CD4-positive, alpha-beta T cell (primary cell): ENCODE data around the gene TSPAN18. TPM values are rescaled to one million over a fixed set of nuclear protein-coding genes. Genes with fewer than 3 reads are reported as not detected.

Source experiments
- ATAC-seq: fragments of 200-7000 bp; cut with Tn5 transposase; one replicate; pipeline ENCODE4 v1.10.0; 2022; ENCODE audit warnings: mild to moderate bottlenecking; ENCODE audit not compliant: poor library complexity
- CTCF ChIA-PET: fragments of 350-600 bp; sonication (Branson Sonifier 250); formaldehyde crosslinking; loops from one replicate; lab custom pipeline; 2021; ENCODE audit warnings: antibody characterized with exemption, inconsistent platforms; lab: Charles Lee
- POLR2A ChIA-PET: fragments of 350-600 bp; sonication (Branson Sonifier 250); formaldehyde crosslinking; loops from one replicate; lab custom pipeline; 2021; ENCODE audit warnings: antibody characterized with exemption, inconsistent platforms; lab: Charles Lee
- DNase-seq, 14 experiments: peaks; one replicate each; pipeline ENCODE4 v3.0.0-alpha.2; 2013 to 2020; ENCODE audit warnings: mixed read lengths in 2 of 14
- H3K27ac ChIP-seq, 2 donors: one replicate each; pipeline versions ENCODE4 v1.5.1 to v1.7.0; 2013; ENCODE audit warnings: low read length in 2 of 2, low read depth in 1 of 2, mild to moderate bottlenecking in 1 of 2
- H3K27me3 ChIP-seq, 2 experiments: 1 replicate in 1 of 2; 2 replicates in 1 of 2; pipeline versions ENCODE4 v1.6.1 to v1.7.0; 2013; ENCODE audit warnings: low read length in 2 of 2, control low read depth in 1 of 2, mild to moderate bottlenecking in 1 of 2, moderate library complexity in 1 of 2; ENCODE audit not compliant: insufficient read depth in 2 of 2, control insufficient read depth in 1 of 2
- H3K36me3 ChIP-seq: one replicate; pipeline ENCODE4 v1.6.1; 2013; ENCODE audit warnings: low read length, control low read depth; ENCODE audit not compliant: insufficient read depth
- H3K4me1 ChIP-seq: one replicate; pipeline ENCODE4 v1.6.1; 2013; ENCODE audit warnings: low read length, control low read depth; ENCODE audit not compliant: insufficient read depth
- H3K4me3 ChIP-seq: one replicate; pipeline ENCODE4 v1.5.1; 2013; ENCODE audit warnings: mild to moderate bottlenecking, low read length, moderate library complexity
- H3K9me3 ChIP-seq, 2 experiments: 1 replicate in 1 of 2; 2 replicates in 1 of 2; pipeline versions ENCODE4 v1.6.1 to v1.7.0; 2013; ENCODE audit warnings: low read length in 2 of 2, mild to moderate bottlenecking in 2 of 2, control low read depth in 1 of 2, moderate library complexity in 1 of 2; ENCODE audit not compliant: control insufficient read depth in 1 of 2, insufficient read depth in 1 of 2
- H3K27ac Mint-ChIP-seq: one replicate; pipeline ENCODE4 v1.8.0; 2020; ENCODE audit warnings: mixed read lengths
- H3K27me3 Mint-ChIP-seq: one replicate; pipeline ENCODE4 v1.8.0; 2021; ENCODE audit warnings: mixed read lengths
- H3K36me3 Mint-ChIP-seq: one replicate; pipeline ENCODE4 v1.8.0; 2021; ENCODE audit warnings: low read depth, mixed read lengths
- H3K4me1 Mint-ChIP-seq: one replicate; pipeline ENCODE4 v1.8.0; 2021; ENCODE audit warnings: low read depth, mixed read lengths
- H3K4me3 Mint-ChIP-seq: one replicate; pipeline ENCODE4 v1.8.0; 2020; ENCODE audit warnings: mild to moderate bottlenecking, mixed read lengths
- H3K9me3 Mint-ChIP-seq: one replicate; pipeline ENCODE4 v1.8.0; 2020; ENCODE audit warnings: mixed read lengths
- intact Hi-C, 2 experiments: fragments of 100-400 bp; cut with DNase I in 1 of 2; cut with micrococcal nuclease in 1 of 2; formaldehyde crosslinking; loops; one replicate each; pipeline versions ENCODE4 v1.15.1 to v1.9.0; 2023 to 2025; cut with DNase I, micrococcal nuclease
- total RNA-seq, 174 experiments: library from RNA in 2 of 174; stranded (reverse) in 2 of 174; gene quantifications; one replicate each; pipeline ENCODE4 v1.2.3 and lab custom pipeline; 2021 to 2026
- TF ChIP-seq, protein P1 (sequence below): fragments of 200-600 bp; IDR thresholded peaks from one replicate; pipeline ENCODE4 v1.8.0; 2022; ENCODE audit warnings: antibody characterized with exemption, mild to moderate bottlenecking

TSPAN18 gene
- total RNA-seq, 2 experiments from 2014 or later = 23.0 to 25.3 TPM

DNA sequence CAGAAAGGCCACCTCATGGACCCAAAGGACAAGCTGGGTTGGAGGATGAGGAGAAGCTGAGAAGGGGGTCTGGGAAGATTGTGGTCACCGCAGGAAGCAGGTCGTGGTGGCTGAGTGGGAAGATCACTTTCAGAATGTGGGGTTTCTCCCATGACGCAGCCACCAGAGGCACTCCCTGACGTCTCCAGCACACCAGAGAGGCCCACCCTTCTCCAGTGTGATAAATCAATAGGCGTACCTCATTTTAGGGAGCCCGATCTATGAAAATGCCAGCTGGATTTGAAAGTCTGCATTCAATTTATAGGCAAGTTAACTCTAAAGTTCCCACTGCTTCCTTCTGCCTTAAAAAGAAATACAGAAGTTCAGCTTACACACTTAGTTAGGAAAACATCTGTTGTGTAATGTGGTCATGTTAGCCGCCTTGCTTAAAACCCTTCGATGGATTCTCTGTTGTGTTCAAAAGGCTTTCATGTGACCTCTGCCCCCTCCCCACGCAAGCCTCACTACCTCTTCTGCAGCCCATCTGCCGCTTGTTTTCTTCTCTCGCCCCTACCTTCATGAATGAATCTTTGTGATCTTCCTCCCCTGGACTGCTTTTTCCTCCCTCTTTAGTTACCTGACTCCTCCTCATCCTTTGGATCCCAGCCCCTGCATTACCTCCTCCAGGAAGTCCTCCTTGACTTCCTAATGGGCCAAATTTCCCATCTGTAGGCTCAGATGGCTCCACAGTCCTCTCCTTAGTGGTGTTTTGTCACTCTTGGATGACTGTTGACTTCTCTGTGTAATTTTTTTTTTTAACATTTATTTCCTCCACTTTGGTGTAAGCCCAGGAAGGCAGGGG is 10.7 kb downstream of the TSPAN18 start:
- CTCF ChIA-PET = no interaction called here
- Histone ChIP-seq H3K9me3 (no peaks in the 10 kb centered on the region), H3K36me3 (peaks cover 15% of the 10 kb centered on the region), H3K4me1 (peaks cover 39% of the 10 kb centered on the region), H3K27ac (no peak overlapping the region), H3K27me3 (no peaks in the 10 kb centered on the region), H3K4me3 (no peak overlapping the region)
- POLR2A ChIA-PET = no interaction called here
- intact Hi-C loops = no loop called here
- H3K36me3 Mint-ChIP-seq = no peaks in the 10 kb centered on the region
- no peak for DNase-seq
- H3K4me3 Mint-ChIP-seq = no peak overlapping the region
- H3K27me3 Mint-ChIP-seq = no peaks in the 10 kb centered on the region
- H3K27ac Mint-ChIP-seq = no peak overlapping the region
- ATAC-seq = no peak
- H3K4me1 Mint-ChIP-seq = peaks cover 12% of the 10 kb centered on the region
- TF ChIP-seq, protein P1, sequence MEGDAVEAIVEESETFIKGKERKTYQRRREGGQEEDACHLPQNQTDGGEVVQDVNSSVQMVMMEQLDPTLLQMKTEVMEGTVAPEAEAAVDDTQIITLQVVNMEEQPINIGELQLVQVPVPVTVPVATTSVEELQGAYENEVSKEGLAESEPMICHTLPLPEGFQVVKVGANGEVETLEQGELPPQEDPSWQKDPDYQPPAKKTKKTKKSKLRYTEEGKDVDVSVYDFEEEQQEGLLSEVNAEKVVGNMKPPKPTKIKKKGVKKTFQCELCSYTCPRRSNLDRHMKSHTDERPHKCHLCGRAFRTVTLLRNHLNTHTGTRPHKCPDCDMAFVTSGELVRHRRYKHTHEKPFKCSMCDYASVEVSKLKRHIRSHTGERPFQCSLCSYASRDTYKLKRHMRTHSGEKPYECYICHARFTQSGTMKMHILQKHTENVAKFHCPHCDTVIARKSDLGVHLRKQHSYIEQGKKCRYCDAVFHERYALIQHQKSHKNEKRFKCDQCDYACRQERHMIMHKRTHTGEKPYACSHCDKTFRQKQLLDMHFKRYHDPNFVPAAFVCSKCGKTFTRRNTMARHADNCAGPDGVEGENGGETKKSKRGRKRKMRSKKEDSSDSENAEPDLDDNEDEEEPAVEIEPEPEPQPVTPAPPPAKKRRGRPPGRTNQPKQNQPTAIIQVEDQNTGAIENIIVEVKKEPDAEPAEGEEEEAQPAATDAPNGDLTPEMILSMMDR = no peak
- no peaks in the 10 kb centered on the region for H3K9me3 Mint-ChIP-seq

DNA sequence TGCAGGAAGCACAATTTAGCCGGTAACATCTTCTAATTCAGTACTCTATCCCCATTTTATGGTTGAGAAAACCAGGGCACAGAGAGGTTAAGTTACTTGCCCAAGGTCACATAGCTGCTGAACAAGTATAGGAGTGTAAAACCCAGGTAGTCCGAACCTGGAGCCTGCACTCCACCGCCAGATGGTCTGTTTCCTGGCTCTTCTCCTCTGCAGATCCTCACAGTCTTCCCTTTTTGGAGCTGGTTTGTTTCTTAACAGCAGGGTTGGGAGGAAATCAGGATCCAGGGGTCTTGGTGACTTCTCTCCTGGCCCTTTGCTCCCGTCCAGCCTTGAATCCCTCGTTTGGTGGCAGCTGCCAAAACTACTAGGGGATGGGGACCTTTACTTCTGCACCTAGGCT is 12.0 kb downstream of the TSPAN18 start:
- POLR2A ChIA-PET = no interaction called here
- Histone ChIP-seq H3K4me1 (peaks cover 47% of the 10 kb centered on the region), H3K36me3 (peaks cover 15% of the 10 kb centered on the region), H3K4me3 (no peak overlapping the region), H3K27me3 (no peaks in the 10 kb centered on the region), H3K27ac (no peak overlapping the region), H3K9me3 (no peaks in the 10 kb centered on the region)
- Mint-ChIP-seq H3K27me3 (no peaks in the 10 kb centered on the region), H3K36me3 (no peaks in the 10 kb centered on the region), H3K4me1 (peaks cover 5% of the 10 kb centered on the region), H3K27ac (no peak overlapping the region), H3K9me3 (no peaks in the 10 kb centered on the region), H3K4me3 (no peak overlapping the region)
- intact Hi-C loops = no loop called here
- DNase-seq = no peak
- ATAC-seq = no peak
- CTCF ChIA-PET = no interaction called here
- TF ChIP-seq, protein P1 = no peak

DNA sequence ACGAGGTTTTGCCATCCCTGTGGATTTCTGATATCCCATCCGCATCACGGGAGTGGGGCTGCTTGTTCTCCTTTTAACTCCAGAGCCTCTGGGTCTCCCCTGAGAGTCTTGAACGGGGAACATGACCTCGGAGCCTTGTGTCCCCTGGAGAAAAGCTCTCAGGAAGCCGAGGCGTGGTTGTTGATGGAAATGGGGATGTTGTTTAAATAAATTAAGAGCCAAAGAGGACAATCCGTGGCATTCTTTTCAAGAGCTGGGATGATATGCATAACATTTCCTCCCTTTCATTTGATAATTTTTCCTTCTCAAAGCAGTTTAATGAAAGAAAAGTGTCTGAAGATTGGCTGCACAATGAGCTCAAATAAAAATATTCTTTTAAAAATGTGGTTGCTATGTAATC is 14.2 kb downstream of the TSPAN18 start:
- Histone ChIP-seq H3K4me1 (peaks cover 51% of the 10 kb centered on the region), H3K4me3 (no peak overlapping the region), H3K9me3 (no peaks in the 10 kb centered on the region), H3K27ac (no peak overlapping the region), H3K27me3 (no peaks in the 10 kb centered on the region), H3K36me3 (peaks cover 15% of the 10 kb centered on the region)
- ChIA-PET CTCF (no interaction called here), POLR2A (interaction anchor here (0.6 kb wide), 1 partner anchor 10 kb away, joined by 4 read pairs; no protein-coding TSS in a partner anchor)
- peaks cover 23% of the 10 kb centered on the region for H3K4me1 Mint-ChIP-seq
- no peaks in the 10 kb centered on the region for H3K36me3 Mint-ChIP-seq
- no peaks in the 10 kb centered on the region for H3K9me3 Mint-ChIP-seq
- DNase-seq (no peak), ATAC-seq (no peak)
- no peak overlapping the region for H3K4me3 Mint-ChIP-seq
- H3K27me3 Mint-ChIP-seq = no peaks in the 10 kb centered on the region
- intact Hi-C loops = no loop called here
- H3K27ac Mint-ChIP-seq = no peak overlapping the region
- TF ChIP-seq, protein P1 = no peak
